Measurements from ENCODE around the gene PDIA5. TPM values are rescaled to one million over a fixed set of nuclear protein-coding genes. Genes with fewer than 3 reads are reported as not detected.

PDIA5 gene
- total RNA-seq, 1 donor, result 54.3 TPM

DNA sequence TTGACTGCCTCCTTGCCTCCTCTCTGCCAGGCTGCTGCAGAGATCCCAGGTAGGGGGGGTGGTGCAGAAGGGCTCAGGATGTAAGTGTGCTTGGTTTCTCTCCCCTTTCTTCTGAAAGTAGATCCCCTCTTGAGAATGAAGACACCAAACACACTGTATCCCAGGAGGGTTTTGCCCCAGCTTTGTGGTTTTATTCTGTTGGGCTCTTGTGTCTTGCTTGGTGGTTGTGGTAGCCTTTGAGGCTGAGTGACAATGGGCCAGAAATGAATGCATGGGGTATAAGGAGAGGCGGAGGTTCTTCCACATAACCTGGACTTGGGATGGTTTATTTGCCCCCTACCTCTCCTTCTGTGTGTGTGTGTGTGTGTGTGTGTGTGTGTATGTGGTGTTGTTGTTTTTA, 5.7 kb downstream of the PDIA5 start:
- Histone ChIP-seq H4K20me1 (ENCODE audit: insufficient read depth, low read length) (peaks cover 87% of the 10 kb centered on the region), H3K4me2 (ENCODE audit: insufficient read depth, low read length) (no peak overlapping the region), H3K27ac (ENCODE audit: low read depth, low read length) (no peak overlapping the region), H3K4me1 (ENCODE audit: insufficient read depth, low read length) (peaks cover 16% of the 10 kb centered on the region), H3K79me2 (ENCODE audit: insufficient read depth, low read length) (peaks cover 98% of the 10 kb centered on the region), H3K4me3 (ENCODE audit: insufficient read depth, low read length) (no peak overlapping the region), H2AFZ (ENCODE audit: low read length) (no peak overlapping the region), H3K27me3 (ENCODE audit: insufficient read depth, low read length) (no peaks in the 10 kb centered on the region), H3K36me3 (ENCODE audit: insufficient read depth, low read length) (no peaks in the 10 kb centered on the region), H3K9me3 (ENCODE audit: low read depth, low read length) (no peaks in the 10 kb centered on the region)
- no peak for DNase-seq (ENCODE audit: insufficient read length, low spot score, missing footprints)
- TF ChIP-seq, protein P1, sequence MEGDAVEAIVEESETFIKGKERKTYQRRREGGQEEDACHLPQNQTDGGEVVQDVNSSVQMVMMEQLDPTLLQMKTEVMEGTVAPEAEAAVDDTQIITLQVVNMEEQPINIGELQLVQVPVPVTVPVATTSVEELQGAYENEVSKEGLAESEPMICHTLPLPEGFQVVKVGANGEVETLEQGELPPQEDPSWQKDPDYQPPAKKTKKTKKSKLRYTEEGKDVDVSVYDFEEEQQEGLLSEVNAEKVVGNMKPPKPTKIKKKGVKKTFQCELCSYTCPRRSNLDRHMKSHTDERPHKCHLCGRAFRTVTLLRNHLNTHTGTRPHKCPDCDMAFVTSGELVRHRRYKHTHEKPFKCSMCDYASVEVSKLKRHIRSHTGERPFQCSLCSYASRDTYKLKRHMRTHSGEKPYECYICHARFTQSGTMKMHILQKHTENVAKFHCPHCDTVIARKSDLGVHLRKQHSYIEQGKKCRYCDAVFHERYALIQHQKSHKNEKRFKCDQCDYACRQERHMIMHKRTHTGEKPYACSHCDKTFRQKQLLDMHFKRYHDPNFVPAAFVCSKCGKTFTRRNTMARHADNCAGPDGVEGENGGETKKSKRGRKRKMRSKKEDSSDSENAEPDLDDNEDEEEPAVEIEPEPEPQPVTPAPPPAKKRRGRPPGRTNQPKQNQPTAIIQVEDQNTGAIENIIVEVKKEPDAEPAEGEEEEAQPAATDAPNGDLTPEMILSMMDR (IDR thresholded peaks at IDR 0.05; ENCODE audit: extremely low read depth, low read depth, low read length), result no peak

DNA sequence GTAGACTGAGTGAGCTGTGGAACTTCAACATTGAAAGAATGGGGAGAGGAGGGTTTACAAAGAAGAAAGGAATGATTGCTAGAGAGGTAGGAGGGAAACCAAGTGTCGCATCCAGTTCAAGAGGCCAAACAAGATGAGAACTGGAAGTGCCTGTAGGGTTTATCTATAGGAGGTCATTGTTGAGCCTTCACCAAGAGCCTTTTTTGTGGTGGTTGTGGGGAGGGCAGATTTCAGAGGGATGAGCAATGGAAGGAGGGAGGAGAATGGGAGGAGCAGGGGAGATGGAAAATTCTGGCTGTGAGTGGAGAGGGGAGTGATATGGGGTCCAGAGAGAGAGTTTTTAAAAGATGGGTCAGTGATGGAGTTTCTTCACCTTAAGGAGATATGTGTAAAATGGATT, 8.5 kb downstream of the PDIA5 start:
- no peak overlapping the region for H3K27ac ChIP-seq (ENCODE audit: low read depth, low read length)
- H3K4me2 ChIP-seq (ENCODE audit: insufficient read depth, low read length), result no peak overlapping the region
- peaks cover 84% of the 10 kb centered on the region for H4K20me1 ChIP-seq (ENCODE audit: insufficient read depth, low read length)
- H3K4me3 ChIP-seq (ENCODE audit: insufficient read depth, low read length), result no peak overlapping the region
- H3K79me2 ChIP-seq (ENCODE audit: insufficient read depth, low read length), result peaks cover 86% of the 10 kb centered on the region
- H3K27me3 ChIP-seq (ENCODE audit: insufficient read depth, low read length), result no peaks in the 10 kb centered on the region
- H2AFZ ChIP-seq (ENCODE audit: low read length), result no peak overlapping the region
- H3K4me1 ChIP-seq (ENCODE audit: insufficient read depth, low read length), result peaks cover 24% of the 10 kb centered on the region
- no peaks in the 10 kb centered on the region for H3K9me3 ChIP-seq (ENCODE audit: low read depth, low read length)
- H3K36me3 ChIP-seq (ENCODE audit: insufficient read depth, low read length), result no peaks in the 10 kb centered on the region
- no peak for DNase-seq (ENCODE audit: insufficient read length, low spot score, missing footprints)
- TF ChIP-seq, protein P1 (IDR thresholded peaks at IDR 0.05; ENCODE audit: extremely low read depth, low read depth, low read length), result no peak

DNA sequence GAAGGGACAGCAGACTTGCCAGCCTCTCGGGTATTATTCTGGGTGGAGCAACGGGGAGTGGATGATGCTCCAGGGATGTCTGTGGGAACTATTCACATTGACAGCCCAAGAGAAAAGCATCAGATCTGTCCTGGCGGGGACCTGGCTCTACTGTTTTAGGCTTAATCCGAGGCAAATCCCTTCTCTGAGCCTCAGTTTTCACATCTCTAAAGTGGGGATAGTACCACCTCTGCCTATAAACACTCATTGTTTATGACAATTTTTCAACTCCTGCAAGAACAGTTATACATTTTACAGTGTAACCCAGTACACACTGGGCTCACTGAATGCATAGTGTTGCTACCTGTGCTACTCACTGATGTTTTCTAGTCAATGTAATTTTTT, 9.3 kb downstream of the PDIA5 start:
- Histone ChIP-seq H3K27ac (ENCODE audit: low read depth, low read length) (no peak overlapping the region), H4K20me1 (ENCODE audit: insufficient read depth, low read length) (peaks cover 85% of the 10 kb centered on the region), H3K4me1 (ENCODE audit: insufficient read depth, low read length) (peaks cover 30% of the 10 kb centered on the region), H3K79me2 (ENCODE audit: insufficient read depth, low read length) (peaks cover 86% of the 10 kb centered on the region), H3K9me3 (ENCODE audit: low read depth, low read length) (no peaks in the 10 kb centered on the region), H3K27me3 (ENCODE audit: insufficient read depth, low read length) (no peaks in the 10 kb centered on the region), H3K4me3 (ENCODE audit: insufficient read depth, low read length) (no peak overlapping the region), H2AFZ (ENCODE audit: low read length) (no peak overlapping the region), H3K36me3 (ENCODE audit: insufficient read depth, low read length) (no peaks in the 10 kb centered on the region), H3K4me2 (ENCODE audit: insufficient read depth, low read length) (no peak overlapping the region)
- TF ChIP-seq, protein P1 (IDR thresholded peaks at IDR 0.05; ENCODE audit: extremely low read depth, low read depth, low read length), result no peak
- DNase-seq (ENCODE audit: insufficient read length, low spot score, missing footprints), result no peak

DNA sequence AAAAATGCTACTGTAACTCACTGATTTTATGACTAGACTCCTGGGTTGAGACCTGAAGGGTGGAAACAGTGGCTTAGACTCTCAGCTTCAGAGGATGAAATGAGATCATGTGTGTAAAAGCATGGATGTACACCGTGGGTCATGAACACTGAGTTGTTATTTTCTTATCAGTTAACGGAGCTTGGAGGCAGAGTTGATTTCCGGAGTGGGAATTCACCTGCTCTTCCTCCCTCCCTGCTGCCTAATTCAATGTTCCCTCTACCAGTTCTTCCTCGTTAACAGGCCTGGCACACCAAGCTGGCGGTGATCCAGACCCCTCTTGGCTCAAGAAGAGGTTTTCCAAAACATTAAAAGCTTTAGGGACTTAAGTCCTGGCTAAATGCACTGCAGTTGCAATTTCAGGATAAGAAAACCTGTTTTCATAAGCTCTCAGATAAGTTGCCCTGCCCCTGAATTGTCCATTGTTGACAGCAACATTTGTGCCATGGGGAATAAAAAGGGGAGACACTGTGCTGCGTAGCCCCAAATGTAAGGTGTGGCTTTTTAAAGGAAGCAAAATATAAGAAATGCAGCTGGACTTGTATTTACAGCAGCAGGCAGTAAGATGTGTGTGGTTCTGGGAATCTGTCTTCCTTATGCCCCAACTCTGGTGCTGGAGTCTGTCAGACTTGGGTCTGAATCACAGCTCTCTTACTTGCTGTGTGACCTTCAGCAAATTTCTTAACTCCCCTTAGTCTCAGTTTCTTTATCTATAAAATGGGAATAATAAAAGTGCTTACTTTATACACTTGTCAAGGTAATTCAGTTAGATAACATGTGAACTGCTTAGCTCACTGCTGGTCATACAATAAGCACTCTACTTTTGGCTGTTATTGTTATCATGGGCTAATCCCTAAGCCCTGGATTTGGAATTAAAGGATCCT, 9.9 kb downstream of the PDIA5 start:
- Histone ChIP-seq H3K4me1 (ENCODE audit: insufficient read depth, low read length) (peaks cover 31% of the 10 kb centered on the region), H3K27me3 (ENCODE audit: insufficient read depth, low read length) (no peaks in the 10 kb centered on the region), H3K27ac (ENCODE audit: low read depth, low read length) (no peak overlapping the region), H3K4me2 (ENCODE audit: insufficient read depth, low read length) (no peak overlapping the region), H3K4me3 (ENCODE audit: insufficient read depth, low read length) (no peak overlapping the region), H2AFZ (ENCODE audit: low read length) (no peak overlapping the region), H4K20me1 (ENCODE audit: insufficient read depth, low read length) (peaks cover 84% of the 10 kb centered on the region), H3K36me3 (ENCODE audit: insufficient read depth, low read length) (no peaks in the 10 kb centered on the region), H3K9me3 (ENCODE audit: low read depth, low read length) (no peaks in the 10 kb centered on the region), H3K79me2 (ENCODE audit: insufficient read depth, low read length) (peaks cover 86% of the 10 kb centered on the region)
- TF ChIP-seq, protein P1 (IDR thresholded peaks at IDR 0.05; ENCODE audit: extremely low read depth, low read depth, low read length), result no peak
- no peak for DNase-seq (ENCODE audit: insufficient read length, low spot score, missing footprints)

Data from osteoblast (primary cell).